Measurements from ENCODE around the gene PRKG1. TPM values are rescaled to one million over a fixed set of nuclear protein-coding genes. Genes with fewer than 3 reads are reported as not detected.

The PRKG1 gene
- total and polyA plus RNA-seq, 4 donors = 0.46 to 5.1 (median 1.5) TPM

GRCh38 chr10:51691135-51691534, 616.8 kb downstream of the PRKG1 start:
- no peak for DNase-seq (ENCODE audit: low spot score)
- 37% methylated on average over 4 of the region's 4 CpGs for WGBS
- TF ChIP-seq RXRA (IDR thresholded peaks at IDR 0.05) (no peak), EGR1 (IDR thresholded peaks at IDR 0.05; ENCODE audit: low read depth in 2 of 2) (no peak), YY1 (IDR thresholded peaks at IDR 0.05) (no peak), RAD21 (IDR thresholded peaks at IDR 0.05) (no peak), HNF4A (conservative IDR thresholded peaks at IDR 0.05) (no peak), REST (IDR thresholded peaks at IDR 0.05) (no peak), ATF3 (IDR thresholded peaks at IDR 0.05) (no peak), MAX (IDR thresholded peaks at IDR 0.05) (no peak), HNF4G (IDR thresholded peaks at IDR 0.05) (no peak), GABPA (IDR thresholded peaks at IDR 0.05 in 1 of 2, conservative IDR thresholded peaks at IDR 0.05 in 1 of 2) (no peak)
- Histone ChIP-seq H3K4me1 (ENCODE audit: control insufficient read depth in 4 of 4, insufficient read depth in 4 of 4, low read length in 3 of 4) (no peaks in the 10 kb centered on the region), H3K9ac (ENCODE audit: low read depth in 1 of 2, low read length in 2 of 2) (no peak overlapping the region), H3K4me3 (ENCODE audit: low read depth in 1 of 3, low read length in 3 of 3) (no peak overlapping the region), H3K36me3 (ENCODE audit: control insufficient read depth in 4 of 4, insufficient read depth in 3 of 4, low read depth in 1 of 4, low read length in 3 of 4) (no peaks in the 10 kb centered on the region), H3K27me3 (ENCODE audit: control insufficient read depth in 4 of 4, insufficient read depth in 4 of 4, low read length in 3 of 4) (no peaks in the 10 kb centered on the region), H3K9me3 (ENCODE audit: control insufficient read depth in 4 of 4, low read length in 3 of 4) (no peaks in the 10 kb centered on the region), H3K27ac (ENCODE audit: low read depth in 1 of 2, low read length in 2 of 2) (no peak overlapping the region)

- no peak for TF ChIP-seq ZBTB33 (IDR thresholded peaks at IDR 0.05)
- TF ChIP-seq REST (IDR thresholded peaks at IDR 0.05) = no peak
- TF ChIP-seq JUND (IDR thresholded peaks at IDR 0.05) = no peak
- TF ChIP-seq EGR1 (IDR thresholded peaks at IDR 0.05; ENCODE audit: low read depth in 2 of 2) = no peak
- TF ChIP-seq FOXA1 (IDR thresholded peaks at IDR 0.05) = no peak
- DNase-seq (ENCODE audit: low spot score) = no peak
- Histone ChIP-seq H3K4me1 (ENCODE audit: control insufficient read depth in 4 of 4, insufficient read depth in 4 of 4, low read length in 3 of 4) (peaks cover 10 to 16% (median 15%) of the 10 kb centered on the region in 4 donors), H3K27me3 (ENCODE audit: control insufficient read depth in 4 of 4, insufficient read depth in 4 of 4, low read length in 3 of 4) (no peaks in the 10 kb centered on the region), H3K9ac (ENCODE audit: low read depth in 1 of 2, low read length in 2 of 2) (no peak overlapping the region), H3K9me3 (ENCODE audit: control insufficient read depth in 4 of 4, low read length in 3 of 4) (no peaks in the 10 kb centered on the region), H3K4me3 (ENCODE audit: low read depth in 1 of 3, low read length in 3 of 3) (no peak overlapping the region), H3K27ac (ENCODE audit: low read depth in 1 of 2, low read length in 2 of 2) (no peak overlapping the region), H3K36me3 (ENCODE audit: control insufficient read depth in 4 of 4, insufficient read depth in 3 of 4, low read depth in 1 of 4, low read length in 3 of 4) (no peaks in the 10 kb centered on the region)
- 84% methylated on average over 5 of the region's 5 CpGs for WGBS
Observed at GRCh38 chr10:51694086-51694768, 619.9 kb downstream of the PRKG1 start.
